Measurements from ENCODE around the gene WIPI1. TPM values are rescaled to one million over a fixed set of nuclear protein-coding genes. Genes with fewer than 3 reads are reported as not detected.

WIPI1 gene
- polyA plus RNA-seq, 2 of the 4 experiments (the other 2 are of a cell fraction), result 9.5 to 19.7 TPM

DNA sequence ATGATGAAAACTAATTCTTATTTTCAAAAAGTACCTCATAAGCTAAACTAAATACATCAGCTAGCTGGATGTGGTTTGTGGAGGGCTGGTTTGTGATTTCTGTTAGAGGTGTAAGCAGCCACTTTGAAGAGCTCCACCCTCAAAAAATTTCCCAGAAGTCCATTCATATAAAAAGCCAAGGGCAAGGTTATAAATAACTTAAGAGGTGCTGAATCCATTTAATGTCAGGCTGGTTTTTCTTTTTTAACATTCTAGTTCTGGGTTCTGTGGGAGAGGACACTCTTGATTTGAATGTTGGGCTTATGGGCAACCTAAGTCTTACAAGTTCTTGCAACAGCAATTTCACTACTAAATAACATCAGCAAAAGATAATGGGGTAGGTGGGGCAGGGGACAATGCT is 3.4 kb upstream of the WIPI1 start:
- TF ChIP-seq TP53 (CRISPR knock-in tag; IDR thresholded peaks at IDR 0.05) (no peak), HOXB5 (CRISPR knock-in tag; IDR thresholded peaks at IDR 0.05) (no peak), CHD2 (IDR thresholded peaks at IDR 0.05; ENCODE audit: low read length, partially characterized antibody) (no peak), CHD4 (IDR thresholded peaks at IDR 0.05; ENCODE audit: borderline replicate concordance) (no peak), NFE2L2 (conservative IDR thresholded peaks at IDR 0.05; ENCODE audit: low read length) (no peak)
- TF ChIP-seq, protein P1, sequence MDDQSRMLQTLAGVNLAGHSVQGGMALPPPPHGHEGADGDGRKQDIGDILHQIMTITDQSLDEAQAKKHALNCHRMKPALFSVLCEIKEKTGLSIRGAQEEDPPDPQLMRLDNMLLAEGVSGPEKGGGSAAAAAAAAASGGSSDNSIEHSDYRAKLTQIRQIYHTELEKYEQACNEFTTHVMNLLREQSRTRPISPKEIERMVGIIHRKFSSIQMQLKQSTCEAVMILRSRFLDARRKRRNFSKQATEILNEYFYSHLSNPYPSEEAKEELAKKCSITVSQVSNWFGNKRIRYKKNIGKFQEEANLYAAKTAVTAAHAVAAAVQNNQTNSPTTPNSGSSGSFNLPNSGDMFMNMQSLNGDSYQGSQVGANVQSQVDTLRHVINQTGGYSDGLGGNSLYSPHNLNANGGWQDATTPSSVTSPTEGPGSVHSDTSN (IDR thresholded peaks at IDR 0.05), result no peak
- DNase-seq (ENCODE audit: low read depth in 1 of 2, low spot score in 1 of 2) (no peak), FAIRE-seq (no peak), ATAC-seq (no peak)
- H3K9me3 ChIP-seq, result no peaks in the 10 kb centered on the region
- H3K4me2 ChIP-seq, result no peak overlapping the region
- peaks cover 19% of the 10 kb centered on the region for H3K4me1 ChIP-seq
- no peak overlapping the region for H3K27ac ChIP-seq
- no peak overlapping the region for H3K4me3 ChIP-seq
- CTCF ChIA-PET, result interaction anchor here (0.6 to 8.5 kb wide), 5 partner anchors 20 to 289 kb away, joined by 3 to 59 read pairs (median 6); partner anchors contain the start of gene AMZ2
- POLR2A ChIA-PET, result no interaction called here

DNA sequence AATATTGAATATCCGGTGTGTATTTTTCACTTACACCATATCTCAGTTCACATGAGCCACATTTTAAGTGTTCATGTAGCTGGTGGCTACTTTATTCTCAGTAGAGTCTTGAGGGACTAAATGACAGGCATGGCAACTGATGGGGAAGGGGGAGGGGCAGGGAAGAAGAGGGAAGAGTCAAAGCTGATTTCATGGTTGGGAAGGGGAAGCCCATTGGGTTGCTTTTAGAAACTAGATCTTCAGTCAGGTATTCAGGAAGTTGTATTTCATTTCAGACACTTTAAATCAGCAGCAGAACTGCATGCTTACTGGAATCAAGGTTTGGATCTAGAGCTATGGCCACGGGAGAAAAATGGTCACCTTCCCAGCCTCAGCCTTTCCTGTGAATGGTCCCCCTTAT is 2.9 kb upstream of the WIPI1 start:
- Histone ChIP-seq H3K9me3 (no peaks in the 10 kb centered on the region), H3K4me2 (no peak overlapping the region), H3K4me1 (peaks cover 19% of the 10 kb centered on the region), H3K4me3 (no peak overlapping the region), H3K27ac (no peak overlapping the region)
- WGBS (ENCODE audit: missing lambda C conversion rate), result 54% methylated on average over 2 of the region's 2 CpGs
- no peak for FAIRE-seq
- POLR2A ChIA-PET, result no interaction called here
- CTCF ChIA-PET, result interaction anchor here (0.6 to 11.7 kb wide), 6 partner anchors 21 to 288 kb away, joined by 3 to 115 read pairs (median 22); partner anchors contain the start of gene AMZ2
- TF ChIP-seq, protein P2, sequence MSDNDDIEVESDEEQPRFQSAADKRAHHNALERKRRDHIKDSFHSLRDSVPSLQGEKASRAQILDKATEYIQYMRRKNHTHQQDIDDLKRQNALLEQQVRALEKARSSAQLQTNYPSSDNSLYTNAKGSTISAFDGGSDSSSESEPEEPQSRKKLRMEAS (IDR thresholded peaks at IDR 0.05), result no peak
- TF ChIP-seq POLR2AphosphoS2 (conservative IDR thresholded peaks at IDR 0.05; ENCODE audit: low read length), result no peak
- no peak for TF ChIP-seq FOSB (CRISPR knock-in tag; IDR thresholded peaks at IDR 0.05)
- no peak for TF ChIP-seq MYC (IDR thresholded peaks at IDR 0.05; ENCODE audit: borderline replicate concordance, low read length)
- TF ChIP-seq, protein P3, sequence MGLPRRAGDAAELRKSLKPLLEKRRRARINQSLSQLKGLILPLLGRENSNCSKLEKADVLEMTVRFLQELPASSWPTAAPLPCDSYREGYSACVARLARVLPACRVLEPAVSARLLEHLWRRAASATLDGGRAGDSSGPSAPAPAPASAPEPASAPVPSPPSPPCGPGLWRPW (IDR thresholded peaks at IDR 0.05), result no peak
- no peak for TF ChIP-seq KDM5A (IDR thresholded peaks at IDR 0.05)
- TF ChIP-seq ESRRA (IDR thresholded peaks at IDR 0.05; ENCODE audit: borderline replicate concordance, low read length), result no peak
- no peak for TF ChIP-seq TFCP2L1 (CRISPR knock-in tag; IDR thresholded peaks at IDR 0.05)
- TF ChIP-seq RNF2 (IDR thresholded peaks at IDR 0.05; ENCODE audit: borderline replicate concordance, low read depth), result no peak
- no peak for TF ChIP-seq JUN (IDR thresholded peaks at IDR 0.05)
- ATAC-seq, result no peak
- DNase-seq (ENCODE audit: low read depth in 1 of 2, low spot score in 1 of 2), result no peak

DNA sequence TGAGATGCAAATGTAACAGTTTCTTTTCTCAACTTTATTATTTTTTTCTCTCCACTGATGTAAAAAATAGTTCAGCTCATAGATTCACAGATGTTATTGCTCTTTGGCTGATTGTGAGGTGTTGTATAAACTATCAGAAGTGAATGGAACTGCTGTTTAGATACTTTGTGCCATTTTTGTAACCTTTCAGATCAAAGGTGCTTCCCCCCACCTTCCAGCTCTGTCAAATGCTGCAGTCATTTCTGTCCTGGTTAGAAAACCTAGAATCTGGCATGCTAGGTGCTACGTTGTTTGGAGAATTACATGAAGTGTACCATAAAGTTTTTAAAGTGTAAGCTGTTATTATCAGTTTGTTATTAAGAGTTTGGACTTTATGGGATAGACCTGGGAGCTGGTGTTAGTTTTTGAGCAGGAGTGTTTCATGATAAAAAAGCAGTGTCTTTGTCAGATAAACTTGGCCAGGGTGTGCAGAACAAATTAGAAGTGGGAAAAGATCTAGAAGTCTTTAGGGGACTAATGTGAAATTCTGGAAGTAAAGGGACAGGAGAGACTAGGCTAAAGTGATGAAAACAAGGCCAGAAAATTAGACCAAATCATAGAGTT is 1.8 kb upstream of the WIPI1 start:
- H3K4me2 ChIP-seq, result no peak overlapping the region
- H3K4me3 ChIP-seq, result no peak overlapping the region
- TF ChIP-seq RCOR1 (IDR thresholded peaks at IDR 0.05; ENCODE audit: low read depth, low read length) (no peak), ZC3H11A (IDR thresholded peaks at IDR 0.05) (no peak), EHMT2 (IDR thresholded peaks at IDR 0.05; ENCODE audit: low read depth) (no peak), PHF8 (IDR thresholded peaks at IDR 0.05; ENCODE audit: borderline replicate concordance, low read depth) (no peak), HEYL (CRISPR knock-in tag; IDR thresholded peaks at IDR 0.05) (no peak)
- TF ChIP-seq, protein P4, sequence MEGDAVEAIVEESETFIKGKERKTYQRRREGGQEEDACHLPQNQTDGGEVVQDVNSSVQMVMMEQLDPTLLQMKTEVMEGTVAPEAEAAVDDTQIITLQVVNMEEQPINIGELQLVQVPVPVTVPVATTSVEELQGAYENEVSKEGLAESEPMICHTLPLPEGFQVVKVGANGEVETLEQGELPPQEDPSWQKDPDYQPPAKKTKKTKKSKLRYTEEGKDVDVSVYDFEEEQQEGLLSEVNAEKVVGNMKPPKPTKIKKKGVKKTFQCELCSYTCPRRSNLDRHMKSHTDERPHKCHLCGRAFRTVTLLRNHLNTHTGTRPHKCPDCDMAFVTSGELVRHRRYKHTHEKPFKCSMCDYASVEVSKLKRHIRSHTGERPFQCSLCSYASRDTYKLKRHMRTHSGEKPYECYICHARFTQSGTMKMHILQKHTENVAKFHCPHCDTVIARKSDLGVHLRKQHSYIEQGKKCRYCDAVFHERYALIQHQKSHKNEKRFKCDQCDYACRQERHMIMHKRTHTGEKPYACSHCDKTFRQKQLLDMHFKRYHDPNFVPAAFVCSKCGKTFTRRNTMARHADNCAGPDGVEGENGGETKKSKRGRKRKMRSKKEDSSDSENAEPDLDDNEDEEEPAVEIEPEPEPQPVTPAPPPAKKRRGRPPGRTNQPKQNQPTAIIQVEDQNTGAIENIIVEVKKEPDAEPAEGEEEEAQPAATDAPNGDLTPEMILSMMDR (IDR thresholded peaks at IDR 0.05), result no peak
- TF ChIP-seq, protein P3 (IDR thresholded peaks at IDR 0.05), result no peak
- 0% methylated on average over 1 of the region's 1 CpG for WGBS (ENCODE audit: missing lambda C conversion rate)
- peaks cover 19% of the 10 kb centered on the region for H3K4me1 ChIP-seq
- no peaks in the 10 kb centered on the region for H3K9me3 ChIP-seq
- FAIRE-seq (no peak), DNase-seq (ENCODE audit: low read depth in 1 of 2, low spot score in 1 of 2) (no peak), ATAC-seq (no peak)
- ChIA-PET POLR2A (interaction anchor here (1.1 to 2.6 kb wide), 3 partner anchors 167 to 439 kb away, joined by 3 to 20 read pairs (median 5); partner anchors contain the start of gene AMZ2), CTCF (interaction anchor here (1.3 to 11.7 kb wide), 11 partner anchors 15 to 567 kb away, joined by 3 to 115 read pairs (median 6); partner anchors contain the start of gene AMZ2)
- no peak overlapping the region for H3K27ac ChIP-seq
